Measurements from ENCODE around the gene CCDC91. TPM values are rescaled to one million over a fixed set of nuclear protein-coding genes. Genes with fewer than 3 reads are reported as not detected.

CCDC91 gene
- total and polyA plus RNA-seq, 3 donors from 2014 or later: 60.6 to 226 (median 92.1) TPM

DNA sequence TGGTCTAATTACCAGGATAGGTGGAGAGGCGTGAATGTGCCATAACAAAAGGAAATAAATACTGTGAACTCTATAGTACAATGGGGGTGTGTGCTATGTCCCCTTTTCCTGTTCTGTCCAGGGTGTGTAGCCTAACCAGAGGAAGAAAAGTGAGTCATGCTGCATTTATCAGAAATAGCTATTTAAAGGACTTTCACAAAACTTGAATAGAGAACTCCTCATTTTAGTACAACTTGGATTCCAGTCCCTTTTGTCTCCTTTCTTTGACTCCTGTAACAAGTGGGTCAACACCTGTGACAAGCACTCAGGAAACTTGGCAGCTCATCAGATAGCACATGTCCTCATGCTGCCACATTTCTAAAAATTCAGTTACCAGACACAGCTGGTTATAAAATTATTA, 123.4 kb downstream of the CCDC91 start:
- Histone ChIP-seq H3K27ac (no peak overlapping the region), H3K27me3 (no peaks in the 10 kb centered on the region), H3K36me3 (ENCODE audit: low read depth, missing control alignments) (no peaks in the 10 kb centered on the region), H3K4me3 (no peak overlapping the region), H3K4me1 (no peaks in the 10 kb centered on the region), H3K9me3 (no peaks in the 10 kb centered on the region)
- intact Hi-C loops (cut with DNase I; ENCODE audit: low total_unique reads): no loop called here
- DNase-seq: no peak
- 94 to 98% methylated on average over 1 of the region's 1 CpG for WGBS, 2 donors
- no peak for TF ChIP-seq POLR2A (IDR thresholded peaks at IDR 0.05)
- TF ChIP-seq, protein P1, sequence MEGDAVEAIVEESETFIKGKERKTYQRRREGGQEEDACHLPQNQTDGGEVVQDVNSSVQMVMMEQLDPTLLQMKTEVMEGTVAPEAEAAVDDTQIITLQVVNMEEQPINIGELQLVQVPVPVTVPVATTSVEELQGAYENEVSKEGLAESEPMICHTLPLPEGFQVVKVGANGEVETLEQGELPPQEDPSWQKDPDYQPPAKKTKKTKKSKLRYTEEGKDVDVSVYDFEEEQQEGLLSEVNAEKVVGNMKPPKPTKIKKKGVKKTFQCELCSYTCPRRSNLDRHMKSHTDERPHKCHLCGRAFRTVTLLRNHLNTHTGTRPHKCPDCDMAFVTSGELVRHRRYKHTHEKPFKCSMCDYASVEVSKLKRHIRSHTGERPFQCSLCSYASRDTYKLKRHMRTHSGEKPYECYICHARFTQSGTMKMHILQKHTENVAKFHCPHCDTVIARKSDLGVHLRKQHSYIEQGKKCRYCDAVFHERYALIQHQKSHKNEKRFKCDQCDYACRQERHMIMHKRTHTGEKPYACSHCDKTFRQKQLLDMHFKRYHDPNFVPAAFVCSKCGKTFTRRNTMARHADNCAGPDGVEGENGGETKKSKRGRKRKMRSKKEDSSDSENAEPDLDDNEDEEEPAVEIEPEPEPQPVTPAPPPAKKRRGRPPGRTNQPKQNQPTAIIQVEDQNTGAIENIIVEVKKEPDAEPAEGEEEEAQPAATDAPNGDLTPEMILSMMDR (IDR thresholded peaks at IDR 0.05): no peak

DNA sequence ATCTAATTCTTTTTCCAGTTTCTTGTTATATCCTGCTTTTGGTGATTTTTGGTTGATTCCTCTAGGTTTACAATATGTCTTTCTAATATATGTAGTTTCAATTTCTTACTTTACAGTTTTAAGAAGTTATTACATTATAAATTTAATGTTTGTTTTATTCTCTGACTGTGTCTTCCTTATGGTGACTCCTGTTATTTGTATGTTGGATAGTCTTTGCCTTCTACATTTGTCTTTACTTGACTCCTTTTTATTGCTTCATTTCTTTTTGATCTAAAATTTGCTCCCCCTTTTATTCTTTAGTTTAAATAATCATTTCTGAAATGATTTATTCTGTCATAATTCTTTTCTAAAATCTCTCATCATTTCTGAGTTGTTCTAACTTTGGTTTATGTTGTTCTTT, 125.8 kb downstream of the CCDC91 start:
- Histone ChIP-seq H3K9me3 (no peaks in the 10 kb centered on the region), H3K4me3 (no peak overlapping the region), H3K4me1 (no peaks in the 10 kb centered on the region), H3K27ac (no peak overlapping the region), H3K27me3 (no peaks in the 10 kb centered on the region), H3K36me3 (ENCODE audit: low read depth, missing control alignments) (no peaks in the 10 kb centered on the region)
- intact Hi-C loops (cut with DNase I; ENCODE audit: low total_unique reads): no loop called here
- DNase-seq: no peak
- TF ChIP-seq, protein P1 (IDR thresholded peaks at IDR 0.05): no peak
- no peak for TF ChIP-seq POLR2A (IDR thresholded peaks at IDR 0.05)

DNA sequence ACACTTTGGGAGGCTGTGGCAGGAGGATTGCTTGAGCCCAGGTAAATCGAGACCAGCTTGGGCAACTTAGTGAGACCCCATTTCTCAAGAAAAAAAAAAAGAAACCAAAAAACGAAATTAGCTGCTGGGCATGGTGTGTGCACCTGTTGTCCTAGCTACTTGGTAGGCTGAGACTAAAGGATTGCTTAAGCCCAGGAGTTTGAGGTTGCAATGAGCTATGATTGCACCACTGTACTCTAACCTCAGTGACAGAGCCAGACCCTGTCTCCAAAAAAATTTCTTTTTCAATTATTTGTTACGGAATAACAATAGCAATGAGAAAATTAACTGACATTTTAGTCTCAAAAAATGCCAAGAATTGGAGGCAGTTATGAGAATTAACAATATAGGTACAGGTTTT, 128.0 kb downstream of the CCDC91 start:
- WGBS, 2 donors: 79% methylated on average over 3 of the region's 3 CpGs

DNA sequence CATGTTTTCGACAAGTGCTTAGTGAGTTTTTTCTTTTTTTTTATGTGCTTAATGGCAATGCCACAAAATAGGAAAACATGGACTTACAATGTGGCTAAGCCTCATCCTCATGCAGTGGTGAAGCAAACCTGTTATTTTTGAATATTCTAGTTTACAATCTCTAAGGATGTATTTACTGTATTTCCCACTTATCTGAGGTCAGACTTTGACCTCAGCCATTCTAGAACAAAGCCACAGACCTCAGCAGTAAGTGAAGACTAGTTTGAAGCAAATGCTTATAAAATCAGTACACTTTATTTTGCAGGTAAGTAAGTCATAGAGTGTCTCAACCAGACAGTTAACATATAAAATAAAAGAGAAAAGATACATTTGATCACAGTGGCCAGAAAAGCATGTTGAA, 130.1 kb downstream of the CCDC91 start:
- Histone ChIP-seq H3K4me3 (no peak overlapping the region), H3K4me1 (no peaks in the 10 kb centered on the region), H3K27ac (no peak overlapping the region), H3K9me3 (no peaks in the 10 kb centered on the region), H3K36me3 (ENCODE audit: low read depth, missing control alignments) (no peaks in the 10 kb centered on the region), H3K27me3 (no peaks in the 10 kb centered on the region)
- intact Hi-C loops (cut with DNase I; ENCODE audit: low total_unique reads): no loop called here
- 72 to 88% methylated on average over 1 of the region's 1 CpG for WGBS, 2 donors
- DNase-seq: no peak
- TF ChIP-seq, protein P1 (IDR thresholded peaks at IDR 0.05): no peak
- TF ChIP-seq POLR2A (IDR thresholded peaks at IDR 0.05): no peak

More for the DNA sequence above, 128.0 kb downstream of the CCDC91 start:
- Histone ChIP-seq H3K4me1 (no peaks in the 10 kb centered on the region), H3K4me3 (no peak overlapping the region), H3K27ac (no peak overlapping the region), H3K9me3 (no peaks in the 10 kb centered on the region), H3K27me3 (no peaks in the 10 kb centered on the region), H3K36me3 (ENCODE audit: low read depth, missing control alignments) (no peaks in the 10 kb centered on the region)
- no peak for TF ChIP-seq POLR2A (IDR thresholded peaks at IDR 0.05)
- TF ChIP-seq, protein P1 (IDR thresholded peaks at IDR 0.05): no peak
- DNase-seq: no peak
- intact Hi-C loops (cut with DNase I; ENCODE audit: low total_unique reads): no loop called here

DNA sequence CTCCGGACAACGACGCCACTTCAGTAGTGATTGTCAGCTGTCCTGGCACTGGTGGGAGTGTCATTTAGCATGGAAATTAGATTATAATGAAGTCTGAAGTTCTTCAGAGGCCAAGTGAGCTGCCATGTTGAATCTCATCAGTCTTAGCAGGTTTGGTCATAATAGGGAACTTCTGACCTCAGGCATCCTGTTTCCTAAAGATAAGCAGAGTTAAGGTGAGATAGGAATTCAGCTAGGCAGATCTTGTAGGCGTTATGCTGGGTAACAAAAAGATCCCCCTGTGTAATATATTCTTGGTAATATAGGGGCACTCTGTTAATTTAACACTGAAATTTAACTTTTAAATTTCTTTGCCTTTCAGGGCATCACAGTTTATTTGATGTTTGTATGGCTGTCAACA, 137.5 kb downstream of the CCDC91 start:
- no peaks in the 10 kb centered on the region for H3K27me3 ChIP-seq
- no peak for TF ChIP-seq POLR2A (IDR thresholded peaks at IDR 0.05)
- TF ChIP-seq, protein P1 (IDR thresholded peaks at IDR 0.05): no peak
- no peaks in the 10 kb centered on the region for H3K9me3 ChIP-seq
- H3K36me3 ChIP-seq (ENCODE audit: low read depth, missing control alignments): no peaks in the 10 kb centered on the region
- H3K4me3 ChIP-seq: no peak overlapping the region
- H3K27ac ChIP-seq: no peak overlapping the region
- no peaks in the 10 kb centered on the region for H3K4me1 ChIP-seq
- intact Hi-C loops (cut with DNase I; ENCODE audit: low total_unique reads): no loop called here
- 79 to 85% methylated on average over 4 of the region's 4 CpGs for WGBS, 2 donors
- no peak for DNase-seq
